ENCODE measurements around the gene ZNF230.
A peak's percentile ranks its signal among the peaks of the same experiment; 100 is the strongest.

The ZNF230 gene

GRCh38 chr19:44002566-44003460, at the start of gene ZNF230:
Gene ZNF230 (plus strand): TSS chr19:44002957. CDS start chr19:44007079, 4,122 bp downstream.
- DNase-seq (ENCODE audit: low read depth in 2 of 2, low spot score in 1 of 2), result peak; percentile 59 to 79

GRCh38 chr19:43956827-43957226, 45.9 kb upstream of the ZNF230 start:
- no peak for DNase-seq (ENCODE audit: low read depth in 2 of 2, low spot score in 1 of 2)

DNA sequence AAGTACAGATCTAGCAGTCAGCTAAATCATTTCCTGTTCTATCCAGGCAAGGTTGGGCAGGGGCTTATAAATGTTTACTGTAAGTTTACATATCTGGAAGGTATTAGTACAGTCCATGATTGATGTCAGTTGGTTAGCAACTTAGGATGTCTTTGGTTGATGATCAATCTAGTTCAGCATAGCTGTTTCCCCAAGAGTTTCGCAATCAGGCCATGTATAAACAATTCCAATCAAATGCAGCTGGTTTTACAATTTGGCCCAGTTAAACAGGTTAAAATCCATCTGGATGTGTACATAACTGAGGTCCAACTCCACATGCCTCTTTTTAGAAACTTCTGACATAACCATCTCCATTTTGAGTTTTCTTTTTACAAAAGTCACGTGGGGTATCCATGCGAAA, 44.9 kb upstream of the ZNF230 start:
- no peak for DNase-seq (ENCODE audit: low read depth in 2 of 2, low spot score in 1 of 2)

DNA sequence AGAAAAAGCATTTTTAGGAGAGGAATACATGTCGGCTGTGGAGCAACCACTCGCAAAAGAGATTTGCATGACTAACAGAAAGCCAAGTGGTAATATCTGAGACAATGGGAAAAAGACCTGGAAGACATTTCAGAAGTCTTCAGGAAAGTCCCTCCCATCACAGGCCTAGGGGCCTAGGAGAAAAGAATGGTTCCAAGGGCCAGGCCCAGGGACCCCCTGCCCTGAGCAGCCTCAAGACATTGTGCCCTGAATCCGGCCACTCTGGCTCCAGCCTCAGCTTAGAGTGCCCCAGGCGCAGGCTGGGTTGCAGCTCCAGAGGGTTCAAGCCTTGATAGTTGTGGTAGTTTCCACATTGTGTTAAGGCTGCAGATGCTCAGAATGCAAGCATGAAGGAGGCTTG, 42.3 kb upstream of the ZNF230 start:
- DNase-seq (ENCODE audit: low read depth in 2 of 2, low spot score in 1 of 2), result no peak

DNA sequence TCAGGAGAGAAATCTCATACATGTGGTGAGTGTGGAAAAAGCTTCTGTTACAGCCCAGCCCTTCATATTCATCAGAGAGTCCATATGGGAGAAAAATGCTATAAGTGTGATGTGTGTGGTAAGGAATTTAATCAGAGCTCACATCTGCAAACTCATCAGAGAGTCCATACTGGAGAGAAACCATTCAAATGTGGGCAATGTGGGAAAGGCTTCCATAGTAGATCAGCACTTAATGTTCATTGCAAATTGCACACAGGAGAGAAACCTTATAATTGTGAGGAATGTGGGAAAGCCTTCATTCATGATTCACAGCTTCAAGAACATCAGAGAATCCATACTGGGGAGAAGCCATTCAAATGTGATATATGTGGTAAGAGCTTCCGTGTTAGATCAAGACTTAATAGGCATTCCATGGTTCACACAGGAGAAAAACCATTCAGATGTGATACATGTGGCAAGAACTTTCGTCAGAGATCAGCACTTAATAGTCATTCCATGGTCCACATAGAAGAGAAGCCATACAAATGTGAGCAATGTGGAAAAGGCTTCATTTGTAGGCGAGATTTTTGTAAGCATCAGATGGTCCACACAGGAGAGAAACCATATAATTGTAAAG, 36.6 kb upstream of the ZNF230 start:
- DNase-seq (ENCODE audit: low read depth in 2 of 2, low spot score in 1 of 2), result no peak

GRCh38 chr19:43976732-43977131, 26.0 kb upstream of the ZNF230 start:
- DNase-seq (ENCODE audit: low read depth in 2 of 2, low spot score in 1 of 2), result no peak

GRCh38 chr19:43983544-43983911, 19.2 kb upstream of the ZNF230 start:
- DNase-seq (ENCODE audit: low read depth in 2 of 2, low spot score in 1 of 2), result no peak

GRCh38 chr19:43983912-43984686, 18.7 kb upstream of the ZNF230 start, which contains the start of gene ZNF155:
Gene ZNF155 (plus strand): TSS chr19:43984188. CDS start chr19:43988544, 4,356 bp downstream.
- peak; percentile 40 to 53 for DNase-seq (ENCODE audit: low read depth in 2 of 2, low spot score in 1 of 2)

- no peak for DNase-seq (ENCODE audit: low read depth in 2 of 2, low spot score in 1 of 2)
Measured at GRCh38 chr19:43984687-43985000, 18.1 kb upstream of the ZNF230 start.

DNA sequence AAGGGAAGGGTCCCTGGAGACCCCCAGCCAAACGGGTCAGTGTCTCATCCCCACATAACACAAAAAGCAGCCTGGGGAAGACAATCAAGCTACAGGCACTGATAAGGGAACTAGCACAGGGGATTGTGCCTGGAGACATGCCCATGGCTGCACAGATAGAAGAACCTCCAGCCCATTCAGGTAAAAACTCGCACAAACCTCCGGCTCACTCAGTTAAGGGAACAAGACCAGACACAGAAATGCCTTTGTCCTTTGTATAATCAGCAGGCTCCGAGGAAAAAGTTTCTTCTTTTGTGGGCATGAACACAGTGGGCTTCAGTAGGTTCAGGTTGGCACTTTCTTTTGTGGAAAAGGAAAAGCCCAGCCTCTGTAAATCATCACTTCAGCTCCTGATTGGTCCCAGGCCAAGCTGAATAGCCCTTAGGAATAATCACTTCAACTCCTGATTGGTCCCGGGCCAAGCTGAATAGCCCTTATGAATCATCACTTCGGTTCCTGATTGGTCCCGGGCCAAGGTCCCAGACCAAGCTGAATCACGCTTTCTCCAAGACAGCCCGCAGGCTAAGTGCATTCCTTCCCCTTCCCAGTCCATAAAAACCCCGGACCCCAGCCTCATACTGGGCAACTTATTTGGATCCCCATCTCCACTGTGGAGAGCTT, 5.0 kb upstream of the ZNF230 start:
- no peak for DNase-seq (ENCODE audit: low read depth in 2 of 2, low spot score in 1 of 2)

- DNase-seq (ENCODE audit: low read depth in 2 of 2, low spot score in 1 of 2), result no peak
Measured at GRCh38 chr19:44002212-44002565, 568 bp upstream of the ZNF230 start.

DNA sequence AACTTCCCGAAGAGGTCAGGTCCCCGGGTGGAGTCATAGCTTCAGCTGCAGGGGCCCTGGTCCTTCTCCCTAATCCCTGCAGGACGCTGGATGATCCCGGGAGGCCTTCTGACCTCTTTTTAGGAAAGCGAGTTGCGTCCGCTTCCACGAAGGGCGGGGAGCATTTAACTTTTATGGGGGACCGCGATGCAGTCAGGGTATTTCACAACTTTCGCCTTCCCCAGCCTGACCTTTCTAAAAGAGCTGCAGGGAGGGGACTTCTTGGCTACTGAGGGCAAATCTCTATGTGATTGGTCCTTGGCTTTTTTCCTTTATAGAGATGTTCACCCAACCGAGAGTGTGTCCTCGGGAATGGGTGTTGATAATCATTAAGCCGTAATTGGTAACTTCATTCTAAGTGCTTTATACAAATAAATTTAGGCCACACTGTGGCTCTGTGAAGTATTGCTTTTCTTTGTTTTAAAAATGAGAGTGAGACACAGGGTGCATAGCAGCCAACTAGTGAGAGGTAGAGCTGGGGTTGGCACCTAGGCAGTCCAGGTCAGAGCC, 778 bp downstream of the ZNF230 start:
- DNase-seq (ENCODE audit: low read depth in 2 of 2, low spot score in 1 of 2), result no peak

DNA sequence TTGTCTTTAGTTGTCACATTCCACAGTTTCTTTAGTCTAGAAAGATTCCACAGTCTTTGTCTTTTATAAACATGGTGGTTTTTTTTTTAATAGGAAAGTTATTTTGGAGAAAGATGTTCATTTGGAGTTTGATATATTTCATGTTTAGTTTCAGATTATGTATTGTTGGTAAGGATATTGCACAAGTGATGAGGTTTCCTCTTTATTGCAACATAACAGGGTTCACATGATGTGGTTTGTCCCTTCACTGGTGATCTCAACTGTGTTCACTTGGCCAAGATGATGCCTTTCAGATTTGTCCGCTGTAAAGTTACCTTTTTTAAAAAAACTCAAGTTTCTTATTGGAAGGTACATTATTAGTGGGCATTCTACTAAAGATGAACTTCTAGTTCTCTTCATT, 3.2 kb downstream of the ZNF230 start:
- no peak for DNase-seq (ENCODE audit: low read depth in 2 of 2, low spot score in 1 of 2)

- DNase-seq (ENCODE audit: low read depth in 2 of 2, low spot score in 1 of 2), result no peak
Measured at GRCh38 chr19:44007473-44007872, 4.7 kb downstream of the ZNF230 start.

- no peak for DNase-seq (ENCODE audit: low read depth in 2 of 2, low spot score in 1 of 2)
Measured at GRCh38 chr19:44010468-44010867, 7.7 kb downstream of the ZNF230 start.

DNA sequence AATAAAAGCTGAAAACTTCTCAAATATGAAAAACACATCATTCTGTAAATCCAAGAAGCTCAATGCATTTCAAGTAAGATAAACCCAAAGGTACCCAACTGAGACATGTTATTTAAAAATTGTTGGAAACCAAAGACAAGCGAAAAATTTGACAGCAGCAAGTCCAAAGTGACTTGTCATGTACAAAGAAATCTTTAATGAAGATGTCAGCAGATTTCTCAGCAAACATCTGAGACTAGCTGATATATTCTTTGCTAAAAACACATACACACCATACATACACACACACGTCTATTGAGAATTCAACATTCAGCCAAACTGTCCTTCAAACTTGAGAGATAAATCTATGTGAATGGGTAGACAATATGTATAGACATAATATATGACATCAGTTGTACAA, 16.7 kb downstream of the ZNF230 start:
- no peak for DNase-seq (ENCODE audit: low read depth in 2 of 2, low spot score in 1 of 2)

DNA sequence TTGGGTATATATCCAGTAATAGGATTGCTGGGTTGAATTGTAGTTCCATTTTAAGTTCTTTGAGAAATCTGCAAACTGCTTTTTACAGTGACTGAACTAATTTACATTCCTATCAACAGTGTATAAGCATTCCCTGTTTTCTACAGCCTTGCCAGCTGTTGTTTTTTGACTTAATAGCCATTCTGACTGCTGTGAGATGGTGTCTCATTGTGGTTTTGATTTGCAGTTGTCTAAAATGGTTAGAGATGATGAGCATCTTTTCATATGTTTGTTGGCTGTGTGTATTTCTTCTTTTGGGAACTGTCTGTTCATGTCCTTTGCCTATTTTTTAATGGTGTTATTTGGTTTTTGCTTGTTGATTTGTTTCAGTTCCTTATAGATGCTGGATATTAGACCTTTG, 18.5 kb downstream of the ZNF230 start:
- no peak for DNase-seq (ENCODE audit: low read depth in 2 of 2, low spot score in 1 of 2)

- no peak for DNase-seq (ENCODE audit: low read depth in 2 of 2, low spot score in 1 of 2)
Measured at GRCh38 chr19:44024900-44025216, 22.1 kb downstream of the ZNF230 start.

- DNase-seq (ENCODE audit: low read depth in 2 of 2, low spot score in 1 of 2), result peak; percentile 44 to 70
Measured at GRCh38 chr19:44025217-44025936, 22.6 kb downstream of the ZNF230 start, which contains the start of gene ZNF222. Gene ZNF222 (plus strand): TSS chr19:44025379. CDS start chr19:44025437, 58 bp downstream.

DNA sequence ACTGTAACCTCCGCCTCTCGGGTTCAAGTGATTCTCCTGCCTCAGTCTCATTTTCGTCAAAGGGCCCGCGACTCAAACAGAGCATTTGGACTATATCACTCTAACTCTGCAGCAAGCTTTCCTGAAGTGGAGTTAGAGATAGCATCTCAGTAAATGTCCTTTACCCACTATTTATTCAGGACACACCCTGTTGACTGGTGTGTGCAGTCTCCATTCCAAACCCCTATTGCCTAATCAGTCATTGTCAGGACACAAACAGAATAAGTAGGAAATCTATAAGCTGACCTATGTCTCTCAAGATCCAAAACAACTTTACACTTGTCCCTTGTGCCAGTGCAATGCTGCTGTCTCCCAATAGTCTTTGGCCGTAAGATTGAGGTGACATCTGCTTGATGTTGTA, 23.9 kb downstream of the ZNF230 start:
- no peak for DNase-seq (ENCODE audit: low read depth in 2 of 2, low spot score in 1 of 2)

Measured in stimulated activated CD8-positive, alpha-beta memory T cell treated with anti-CD3 and anti-CD28 coated beads, Interleukin-4, amount 100 ng/mL, for 4 hours (primary cell).